Skeletal muscle satellite cell (primary cell): ENCODE measurements around the gene NEK4.
"Not testable (repeated sequence)": the region's sequence is repeated elsewhere in the genome, so short reads cannot be mapped to it uniquely, and the experiment has no call there.

Experiments
- H3K27me3 ChIP-seq: 2 replicates; pipeline ENCODE4 v1.7.0; 2013; ENCODE audit warnings: low read length; ENCODE audit not compliant: control insufficient read depth, insufficient read depth
- H3K36me3 ChIP-seq: 2 replicates; pipeline ENCODE4 v1.7.0; 2013; ENCODE audit warnings: mild to moderate bottlenecking, control low read depth, low read length; ENCODE audit not compliant: insufficient read depth
- H3K4me1 ChIP-seq: 2 replicates; pipeline ENCODE4 v1.7.0; 2013; ENCODE audit warnings: low read length; ENCODE audit not compliant: control insufficient read depth, insufficient read depth
- H3K4me2 ChIP-seq: 2 replicates; pipeline ENCODE4 v1.7.0; 2013; ENCODE audit warnings: mild to moderate bottlenecking, low read length
- H3K4me3 ChIP-seq: 2 replicates; pipeline ENCODE4 v1.7.0; 2013; ENCODE audit warnings: low read length
- H3K9ac ChIP-seq: 2 replicates; pipeline ENCODE4 v1.7.0; 2013; ENCODE audit warnings: mild to moderate bottlenecking, low read depth, low read length, moderate library complexity
- H3K9me3 ChIP-seq: replicated peaks from 2 replicates; pipeline ENCODE4 v1.7.0; 2013; ENCODE audit warnings: mild to moderate bottlenecking, control low read depth, low read length

Gene NEK4

DNA sequence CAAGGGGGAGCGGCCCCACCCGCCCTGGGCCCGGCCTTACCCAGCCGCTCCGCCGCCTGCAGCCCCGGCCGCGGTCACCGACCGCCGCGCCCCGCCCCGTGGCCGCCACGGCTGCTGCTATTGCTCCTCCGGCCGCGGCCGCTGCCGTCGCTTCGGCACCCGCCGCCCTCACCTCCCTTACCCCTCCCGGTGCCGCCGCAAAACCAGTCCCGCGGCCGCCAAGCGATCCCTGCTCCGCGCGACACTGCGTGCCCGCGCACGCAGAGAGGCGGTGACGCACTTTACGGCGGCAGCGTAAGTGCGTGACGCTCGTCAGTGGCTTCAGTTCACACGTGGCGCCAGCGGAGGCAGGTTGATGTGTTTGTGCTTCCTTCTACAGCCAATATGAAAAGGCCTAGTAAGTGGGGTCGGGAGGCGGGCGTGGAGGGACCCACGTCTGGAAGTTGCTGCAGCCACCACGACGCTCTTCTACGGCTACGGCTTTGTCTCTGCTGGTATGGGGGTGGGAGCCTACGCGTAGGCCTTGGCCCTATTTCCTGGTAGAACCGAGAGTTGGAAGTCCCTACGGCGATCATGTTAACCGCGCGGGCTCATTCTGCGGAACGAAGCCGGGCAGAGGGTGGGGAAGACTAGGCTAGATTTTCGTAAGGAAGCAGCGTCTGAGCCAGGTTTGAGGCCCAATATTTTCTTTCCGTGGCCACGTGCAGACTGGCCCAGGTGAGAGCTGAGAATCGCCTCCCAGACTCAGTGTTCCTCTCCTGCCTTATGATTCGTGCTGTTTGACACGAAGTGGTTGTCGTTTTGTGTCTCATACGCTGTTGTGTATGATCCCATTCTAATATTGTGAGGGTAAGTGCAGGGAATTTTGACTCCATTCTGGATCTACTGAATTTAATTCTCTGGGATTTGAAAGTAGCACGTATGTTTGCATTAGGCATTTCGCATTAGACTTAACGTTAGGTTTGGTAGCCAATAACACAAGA lies 84.7 kb downstream of the NEK4 start, which contains the start of the genes GNL3 and PBRM1:
TSS of gene GNL3 (plus strand) at position 324 of the 983 bp plus-strand sequence. CDS start at position 385, 61 bp downstream.
TSS of gene PBRM1 (minus strand) at position 205 of the 983 bp plus-strand sequence.
- H3K4me1 ChIP-seq: peaks cover 42% of the 10 kb centered on the region

DNA sequence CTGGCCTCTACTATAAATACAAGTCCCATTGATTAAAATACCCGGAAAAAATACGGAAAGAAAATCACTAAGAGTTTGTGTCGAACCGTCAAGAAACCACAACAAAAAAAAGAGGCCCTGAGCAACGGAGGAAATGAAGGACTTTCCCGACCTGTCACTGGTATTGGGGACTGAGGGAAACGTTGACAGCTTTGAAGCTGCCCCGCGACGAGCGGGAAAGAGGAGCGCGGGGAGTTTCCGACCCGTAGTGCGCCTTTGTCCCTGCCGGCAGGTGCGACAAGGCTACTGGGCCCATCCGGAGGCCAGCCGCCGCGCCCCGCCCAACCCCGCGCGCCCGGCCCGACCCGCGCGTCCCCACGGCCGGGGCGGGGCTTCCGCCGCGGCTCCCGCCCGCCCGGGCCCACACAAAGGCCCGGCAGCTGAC lies 85.4 kb downstream of the NEK4 start:
- Histone ChIP-seq H3K4me3 (peak overlapping the region; percentile 90), H3K36me3 (peaks cover 37% of the 10 kb centered on the region), H3K27me3 (no peaks in the 10 kb centered on the region), H3K9me3 (no peaks in the 10 kb centered on the region), H3K9ac (peak overlapping the region; percentile 93), H3K4me1 (peaks cover 42% of the 10 kb centered on the region), H3K4me2 (peak overlapping the region; percentile 79)

More for the DNA sequence above, 84.7 kb downstream of the NEK4 start, which contains the start of the genes GNL3 and PBRM1:
- Histone ChIP-seq H3K36me3 (peaks cover 37% of the 10 kb centered on the region), H3K27me3 (no peaks in the 10 kb centered on the region), H3K9me3 (no peaks in the 10 kb centered on the region), H3K4me2 (peak within 1 kb of the TSS; percentile 79), H3K4me3 (peak within 1 kb of the TSS; percentile 90), H3K9ac (peak within 1 kb of the TSS; percentile 93)

DNA sequence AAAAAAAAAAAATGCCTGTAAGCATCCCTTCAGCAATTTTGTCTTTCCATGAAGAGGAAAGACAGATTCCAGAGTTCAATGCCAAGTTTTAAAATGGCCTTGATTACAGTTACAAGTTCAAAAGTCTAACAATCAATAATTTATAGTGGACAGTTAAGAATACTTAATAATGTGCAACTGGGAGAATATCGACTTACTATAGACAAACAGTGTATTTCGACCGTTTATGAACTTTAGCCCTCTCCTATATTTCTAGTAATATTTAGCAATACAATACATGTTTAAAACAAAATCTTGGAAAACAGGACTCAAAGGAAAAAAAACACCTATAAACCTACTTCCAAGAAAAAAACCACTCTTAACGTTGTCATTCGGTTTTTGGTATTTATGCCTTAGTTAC lies 86.6 kb downstream of the NEK4 start:
- Histone ChIP-seq H3K4me1 (peaks cover 42% of the 10 kb centered on the region), H3K9ac (peak overlapping the region; percentile 93), H3K9me3 (no peaks in the 10 kb centered on the region), H3K27me3 (no peaks in the 10 kb centered on the region), H3K4me3 (peak overlapping the region; percentile 90), H3K36me3 (peaks cover 31% of the 10 kb centered on the region), H3K4me2 (peak overlapping the region; percentile 79)

DNA sequence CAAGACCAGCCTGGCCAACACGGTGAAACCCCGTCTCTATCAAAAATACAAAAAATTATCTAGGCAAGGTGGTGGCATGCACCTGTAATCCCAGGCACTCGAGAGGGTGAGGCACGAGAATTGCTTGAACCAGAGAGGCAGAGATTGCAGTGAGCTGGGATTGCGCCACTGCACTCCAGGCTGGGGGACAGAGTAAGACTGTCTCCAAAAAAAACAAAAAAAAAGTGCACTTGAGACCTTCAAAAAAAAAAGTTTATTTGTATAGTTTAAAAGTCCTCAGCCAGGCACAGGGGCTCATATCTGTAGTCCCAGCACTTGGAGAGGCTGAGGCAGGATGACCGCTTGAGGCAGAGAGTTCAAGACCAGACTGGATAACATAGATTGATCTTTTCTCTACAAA lies 87.1 kb downstream of the NEK4 start:
- no peaks in the 10 kb centered on the region for H3K9me3 ChIP-seq
- peak overlapping the region; percentile 93 for H3K9ac ChIP-seq
- H3K36me3 ChIP-seq: peaks cover 31% of the 10 kb centered on the region
- peaks cover 42% of the 10 kb centered on the region for H3K4me1 ChIP-seq
- H3K4me3 ChIP-seq: peak overlapping the region; percentile 90
- H3K4me2 ChIP-seq: peak overlapping the region; percentile 79
- no peaks in the 10 kb centered on the region for H3K27me3 ChIP-seq

DNA sequence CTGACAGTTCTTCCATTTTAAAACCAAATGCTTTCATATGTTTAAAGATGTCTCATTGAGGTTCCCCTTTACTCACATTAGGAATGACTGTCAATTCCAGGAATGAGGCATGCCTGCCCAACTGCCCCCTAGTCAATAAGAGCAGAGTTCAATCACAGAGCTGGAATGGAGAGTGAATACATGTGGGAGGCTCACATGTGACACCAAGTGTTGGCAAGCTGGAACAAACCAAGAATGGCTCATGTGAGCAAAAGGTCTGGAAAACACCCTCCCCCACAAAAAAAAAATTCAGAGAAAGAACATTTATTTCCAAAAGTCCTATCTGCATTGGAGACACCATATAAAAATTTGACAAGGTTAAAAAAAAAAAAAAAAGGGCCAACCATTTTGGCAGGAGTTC lies 88.7 kb downstream of the NEK4 start:
- H3K9me3 ChIP-seq: no peaks in the 10 kb centered on the region
- H3K9ac ChIP-seq: peak overlapping the region; percentile 43
- no peaks in the 10 kb centered on the region for H3K27me3 ChIP-seq
- peaks cover 34% of the 10 kb centered on the region for H3K4me1 ChIP-seq
- H3K36me3 ChIP-seq: peaks cover 28% of the 10 kb centered on the region
- H3K4me3 ChIP-seq: no peak overlapping the region
- H3K4me2 ChIP-seq: peak overlapping the region; percentile 30

DNA sequence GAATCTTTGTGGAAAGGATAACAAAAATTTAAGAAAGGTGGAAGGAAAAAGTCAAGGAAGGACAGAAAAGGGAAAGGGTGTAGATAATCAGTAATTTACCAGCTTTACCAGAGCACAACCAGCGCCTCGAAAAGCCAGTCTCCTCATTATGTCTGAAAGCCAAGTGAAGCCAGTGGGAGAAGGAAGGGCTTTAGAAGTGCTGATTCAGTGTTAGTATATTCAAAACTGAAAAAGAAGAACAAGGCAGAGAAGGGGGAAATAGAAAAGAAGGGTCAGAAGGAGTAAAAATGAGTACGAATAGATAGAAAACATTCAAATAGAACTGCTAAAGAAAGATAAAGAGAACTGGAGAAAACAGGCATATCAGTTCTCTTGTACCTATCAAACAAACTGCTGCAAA lies 89.1 kb downstream of the NEK4 start:
- Histone ChIP-seq H3K4me1 (peaks cover 31% of the 10 kb centered on the region), H3K27me3 (no peaks in the 10 kb centered on the region), H3K9ac (peak overlapping the region; percentile 15), H3K36me3 (peaks cover 32% of the 10 kb centered on the region), H3K4me3 (no peak overlapping the region), H3K9me3 (no peaks in the 10 kb centered on the region), H3K4me2 (peak overlapping the region; percentile 30)

DNA sequence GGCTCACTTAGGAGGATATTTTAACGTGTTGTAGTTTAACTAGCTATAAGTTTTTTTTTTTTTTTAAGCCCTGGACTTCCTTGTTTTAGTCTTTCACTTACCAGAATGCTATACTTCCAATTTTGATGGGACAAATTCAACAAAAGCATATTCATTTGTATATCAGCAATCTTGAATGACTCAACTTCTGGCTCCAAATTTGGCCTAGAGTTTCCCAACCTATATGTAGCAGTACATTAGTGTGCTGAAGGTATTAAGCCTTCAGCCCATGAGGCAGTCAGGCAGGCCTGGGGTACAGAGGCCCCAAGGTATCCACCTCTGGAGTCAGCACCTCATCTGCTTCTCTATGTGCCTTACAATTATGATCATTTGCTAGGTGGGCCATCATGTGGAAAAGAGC lies 90.9 kb downstream of the NEK4 start:
- Histone ChIP-seq H3K9ac (no peak overlapping the region), H3K4me3 (no peak overlapping the region), H3K4me2 (no peak overlapping the region), H3K36me3 (peaks cover 42% of the 10 kb centered on the region), H3K4me1 (peaks cover 31% of the 10 kb centered on the region), H3K9me3 (no peaks in the 10 kb centered on the region), H3K27me3 (no peaks in the 10 kb centered on the region)

DNA sequence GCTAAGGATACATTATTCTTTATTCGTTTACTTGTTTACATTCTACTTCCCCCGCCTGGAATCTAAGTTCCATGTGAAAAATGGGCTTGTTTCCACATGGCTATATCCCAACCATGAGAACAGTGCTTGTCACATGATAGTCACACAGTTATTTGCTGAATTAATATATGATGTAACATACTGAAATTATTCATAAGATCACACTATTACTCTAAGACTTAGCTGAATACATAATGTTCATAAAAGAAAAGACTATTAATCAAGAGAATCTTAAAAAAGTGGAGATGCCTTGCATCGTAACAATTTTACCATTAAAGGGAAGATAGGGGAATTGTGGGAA lies 91.6 kb downstream of the NEK4 start:
- Histone ChIP-seq H3K27me3 (no peaks in the 10 kb centered on the region), H3K4me2 (no peak overlapping the region), H3K36me3 (peaks cover 44% of the 10 kb centered on the region), H3K9ac (no peak overlapping the region), H3K9me3 (no peaks in the 10 kb centered on the region), H3K4me3 (no peak overlapping the region), H3K4me1 (peaks cover 25% of the 10 kb centered on the region)

DNA sequence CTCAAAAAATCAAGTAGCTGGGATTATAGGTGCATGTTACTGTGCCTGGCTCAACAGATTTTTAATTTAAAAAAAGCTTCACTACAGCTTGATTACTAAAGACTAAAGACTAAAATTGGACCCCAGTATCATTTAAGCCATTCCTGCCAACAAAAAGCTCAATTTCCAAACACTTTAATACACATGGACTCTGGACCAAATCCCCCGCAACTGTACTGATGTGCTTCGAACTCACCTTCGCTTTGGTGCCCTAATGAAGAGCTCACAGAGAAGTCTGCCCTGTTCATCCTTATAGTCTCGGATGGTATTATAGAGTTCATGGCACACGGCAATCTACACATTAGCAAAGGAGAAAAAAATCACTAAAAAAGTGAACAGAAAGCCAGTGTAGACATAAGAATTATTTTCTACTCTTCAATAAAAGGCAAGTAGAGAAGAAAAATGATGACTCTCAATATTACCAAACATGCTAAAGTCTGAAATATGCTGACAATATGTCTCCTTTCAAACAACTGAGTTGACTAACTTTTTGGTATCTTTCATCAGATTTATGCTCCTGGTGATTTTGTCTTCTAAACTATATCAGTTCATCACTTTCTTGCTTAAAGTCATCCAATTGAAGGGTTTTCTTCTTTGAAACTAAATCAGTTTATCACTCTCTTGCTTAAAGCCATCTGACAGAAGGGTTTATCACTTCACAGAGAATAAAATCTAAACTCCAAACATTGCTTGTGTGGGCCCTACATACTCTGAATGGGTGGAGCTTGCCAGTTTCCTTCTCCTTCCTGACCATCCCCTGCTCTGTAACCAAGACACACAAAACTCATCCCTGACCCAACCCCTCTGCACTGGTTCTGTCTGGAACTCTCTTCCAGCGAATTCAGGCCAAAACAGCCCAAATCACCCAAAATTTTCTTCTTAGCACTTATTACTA lies 92.2 kb downstream of the NEK4 start:
- H3K36me3 ChIP-seq: peaks cover 44% of the 10 kb centered on the region
- H3K9ac ChIP-seq: no peak overlapping the region
- peaks cover 19% of the 10 kb centered on the region for H3K4me1 ChIP-seq

DNA sequence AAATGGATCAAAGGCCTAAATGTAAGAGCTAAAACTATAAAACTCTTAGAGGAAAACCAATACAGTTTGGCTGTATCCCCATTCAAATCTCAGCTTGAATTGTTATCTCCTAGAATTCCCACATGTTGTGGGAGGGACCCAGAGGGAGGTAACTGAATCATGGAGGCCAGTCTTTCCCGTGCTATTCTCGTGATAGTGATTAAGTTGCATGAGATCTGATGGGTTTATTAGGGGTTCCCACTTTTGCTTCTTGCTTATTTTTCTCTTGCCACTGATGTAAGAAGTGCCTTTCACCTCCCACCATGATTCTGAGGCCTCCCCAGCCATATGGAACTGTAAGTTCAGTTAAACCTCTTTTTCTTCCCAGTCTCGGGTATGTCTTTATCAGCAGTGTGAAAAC lies 94.5 kb downstream of the NEK4 start:
- Histone ChIP-seq H3K4me1 (peaks cover 11% of the 10 kb centered on the region), H3K36me3 (peaks cover 51% of the 10 kb centered on the region)
- not testable (repeated sequence) for H3K27me3 ChIP-seq, H3K9ac ChIP-seq, H3K9me3 ChIP-seq, H3K4me2 ChIP-seq, H3K4me3 ChIP-seq

More for the DNA sequence above, 92.2 kb downstream of the NEK4 start:
- Histone ChIP-seq H3K4me2 (no peak overlapping the region), H3K27me3 (no peaks in the 10 kb centered on the region), H3K9me3 (no peaks in the 10 kb centered on the region), H3K4me3 (no peak overlapping the region)

DNA sequence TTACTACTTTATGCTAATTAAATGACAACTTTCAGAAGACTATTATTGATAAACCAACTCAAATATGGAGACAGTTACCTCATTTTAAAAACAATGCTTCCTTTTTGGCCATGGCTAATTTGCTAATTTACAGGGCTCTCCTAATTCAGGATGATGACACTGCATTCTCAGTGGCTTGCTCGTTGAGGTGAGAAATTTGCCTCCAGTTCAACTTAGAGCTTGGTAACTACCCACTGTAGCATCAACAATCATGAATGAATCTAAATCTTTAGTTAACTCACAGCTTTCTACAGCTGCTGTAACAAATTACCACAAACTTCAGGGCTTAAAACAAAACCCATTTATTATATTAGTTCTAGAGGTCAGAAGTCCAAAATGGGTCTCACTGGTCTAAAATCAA lies 99.1 kb downstream of the NEK4 start:
- H3K4me1 ChIP-seq: peaks cover 30% of the 10 kb centered on the region
- peak overlapping the region; percentile 75 for H3K4me2 ChIP-seq
- peak overlapping the region; percentile 39 for H3K4me3 ChIP-seq
- H3K9ac ChIP-seq: peak overlapping the region; percentile 77
- no peaks in the 10 kb centered on the region for H3K27me3 ChIP-seq
- peaks cover 26% of the 10 kb centered on the region for H3K36me3 ChIP-seq
- no peaks in the 10 kb centered on the region for H3K9me3 ChIP-seq
